H1 (cell line): ENCODE results near the gene DNAJC17. TPM values are rescaled to one million over a fixed set of nuclear protein-coding genes. Genes with fewer than 3 reads are reported as not detected.

Experiments used
- BRCA1 ChIP-seq: IDR thresholded peaks from 2 replicates; pipeline ENCODE4 v1.6.1; 2012; ENCODE audit warnings: low read depth, low read length, improper control_type of control experiment
- CBX8 ChIP-seq: fragments of 300-800, 300-1000 bp; sonication (generic); IDR thresholded peaks from 2 replicates; pipeline ENCODE4 v1.7.1; 2016; ENCODE audit warnings: low read depth, low read length, borderline replicate concordance
- CHD2 ChIP-seq: IDR thresholded peaks from 2 replicates; pipeline ENCODE4 v1.6.1; 2012; ENCODE audit warnings: low read length, improper control_type of control experiment
- CTBP2 ChIP-seq: IDR thresholded peaks from 2 replicates; pipeline ENCODE4 v1.7.0; 2011; ENCODE audit warnings: borderline replicate concordance, mild to moderate bottlenecking, moderate library complexity, mixed read lengths, low read length; ENCODE audit not compliant: insufficient read depth, insufficient read length
- HDAC2 ChIP-seq, 2 experiments: fragments of 300-600 bp in 1 of 2; sonication (generic) in 1 of 2; IDR thresholded peaks; 2 replicates each; pipeline ENCODE4 v1.6.1; 2011 to 2012; ENCODE audit warnings: low read depth in 2 of 2, low read length in 2 of 2, mild to moderate bottlenecking in 2 of 2, moderate library complexity in 2 of 2, borderline replicate concordance in 1 of 2, inconsistent platforms in 1 of 2
- JUN ChIP-seq: IDR thresholded peaks from 2 replicates; pipeline ENCODE4 v1.6.1; 2011; ENCODE audit warnings: low read depth, mild to moderate bottlenecking, improper control_type of control experiment, low read length
- RFX5 ChIP-seq: IDR thresholded peaks from 2 replicates; pipeline ENCODE4 v1.6.1; 2011; ENCODE audit warnings: low read depth, low read length, improper control_type of control experiment, borderline replicate concordance
- SP2 ChIP-seq: IDR thresholded peaks from 2 replicates; pipeline ENCODE4 v1.6.1; 2012; ENCODE audit warnings: mild to moderate bottlenecking, low read length, inconsistent platforms
- TAF1 ChIP-seq: IDR thresholded peaks from 2 replicates; pipeline ENCODE4 v1.6.1; 2011; ENCODE audit warnings: mild to moderate bottlenecking, low read depth, low read length
- polyA plus RNA-seq, 7 experiments: library from polyadenylated mRNA; depleted of rRNA in 3 of 7; stranded (reverse) in 5 of 7; unstranded in 2 of 7; fragments of >200 nt in 5 of 7; fragments of 200-250 nt in 2 of 7; gene quantifications; 1 replicate in 5 of 7; 2 replicates in 1 of 7; 4 replicates in 1 of 7; pipeline versions ENCODE4 v1.2.1 to v1.2.3, GENCODE V29; 2011 to 2013; ENCODE audit warnings: missing spikeins in 2 of 7, mixed read lengths in 2 of 7
- total RNA-seq: library from RNA; stranded (reverse); fragmentation: NEBNext Ultra II Directional; extraction: Animal tissue kit (Norgen Biotek cat#: 25700); gene quantifications from 2 replicates; pipeline ENCODE4 v1.2.1, GENCODE V29; 2021

The DNAJC17 gene
- total and polyA plus RNA-seq, 2 of the 8 experiments (the other 6 are each of a cell fraction or from before 2014, with no cell fraction given): 39.5 to 45.4 TPM

- TF ChIP-seq CTBP2: no peak
- no peak for TF ChIP-seq JUN
- no peak for TF ChIP-seq HDAC2 (IDR thresholded peaks at IDR 0.05; ENCODE audit: borderline replicate concordance in 1 of 2, low read depth in 2 of 2, low read length in 2 of 2)
- no peak for TF ChIP-seq CHD2
- TF ChIP-seq SP2: no peak
- TF ChIP-seq BRCA1: no peak
- no peak for TF ChIP-seq RFX5
- TF ChIP-seq CBX8: no peak
- no peak for TF ChIP-seq TAF1
These were observed 38.6 kb downstream of the DNAJC17 start (continued) for GRCh38 chr15:40768521-40769273.
